NCI-H774 (cell line): Measurements from ENCODE around the gene AK5.
"Not testable (repeated sequence)": the region's sequence is repeated elsewhere in the genome, so short reads cannot be mapped to it uniquely, and the experiment has no call there.

Experiments used
- DNase-seq: peaks from one replicate; lab custom pipeline; 2025; lab: John Stamatoyannopoulos, UW

AK5 gene

GRCh38 chr1:77399250-77400086, 117.6 kb downstream of the AK5 start:
- peak; percentile 17 for DNase-seq

GRCh38 chr1:77400781-77401180, 119.0 kb downstream of the AK5 start:
- no peak for DNase-seq

- no peak for DNase-seq
Measured at GRCh38 chr1:77401384-77401783, 119.6 kb downstream of the AK5 start.

GRCh38 chr1:77405186-77405585, 123.4 kb downstream of the AK5 start:
- no peak for DNase-seq

GRCh38 chr1:77406661-77407060, 124.8 kb downstream of the AK5 start:
- DNase-seq = no peak

- DNase-seq = no peak
Measured at GRCh38 chr1:77407738-77408375, 126.0 kb downstream of the AK5 start.

- DNase-seq = not testable (repeated sequence)
Measured at GRCh38 chr1:77408933-77409332, 127.1 kb downstream of the AK5 start.

- no peak for DNase-seq
Measured at GRCh38 chr1:77412069-77412819, 130.4 kb downstream of the AK5 start.

GRCh38 chr1:77412820-77413530, 131.2 kb downstream of the AK5 start:
- DNase-seq = no peak

GRCh38 chr1:77413541-77414335, 131.9 kb downstream of the AK5 start:
- DNase-seq = no peak

GRCh38 chr1:77415579-77415978, 133.8 kb downstream of the AK5 start:
- DNase-seq = no peak

- no peak for DNase-seq
Measured at GRCh38 chr1:77416692-77417450, 135.1 kb downstream of the AK5 start.

GRCh38 chr1:77418055-77418454, 136.2 kb downstream of the AK5 start:
- not testable (repeated sequence) for DNase-seq

GRCh38 chr1:77421504-77422233, 139.8 kb downstream of the AK5 start:
- no peak for DNase-seq

GRCh38 chr1:77424236-77424635, 142.4 kb downstream of the AK5 start:
- no peak for DNase-seq

GRCh38 chr1:77428068-77428467, 146.2 kb downstream of the AK5 start:
- no peak for DNase-seq

GRCh38 chr1:77430966-77431690, 149.3 kb downstream of the AK5 start:
- no peak for DNase-seq

- no peak for DNase-seq
Measured at GRCh38 chr1:77433934-77434333, 152.1 kb downstream of the AK5 start.

- no peak for DNase-seq
Measured at GRCh38 chr1:77434967-77435366, 153.1 kb downstream of the AK5 start.
